T47D (cell line): ENCODE measurements around the gene GLCE.
A peak's percentile ranks its signal among the peaks of the same experiment; 100 is the strongest.

Experiments
- DNase-seq, 2 experiments: peaks; one replicate each; pipeline versions ENCODE4 v3.0.0 to v3.0.0-alpha.2; 2011 to 2012; ENCODE audit warnings: low read depth in 1 of 2, low spot score in 1 of 2
- JUND ChIP-seq: IDR thresholded peaks from 2 replicates; pipeline ENCODE4 v1.6.1; 2012; ENCODE audit warnings: low read depth
- in situ Hi-C: cut with HindIII; loops from 2 replicates; pipeline ENCODE4 v1.10.0; 2016; ENCODE audit warnings: low sequenced_read_pairs, low pct_unique_long_range_greater_than_20kb

The GLCE gene

DNA sequence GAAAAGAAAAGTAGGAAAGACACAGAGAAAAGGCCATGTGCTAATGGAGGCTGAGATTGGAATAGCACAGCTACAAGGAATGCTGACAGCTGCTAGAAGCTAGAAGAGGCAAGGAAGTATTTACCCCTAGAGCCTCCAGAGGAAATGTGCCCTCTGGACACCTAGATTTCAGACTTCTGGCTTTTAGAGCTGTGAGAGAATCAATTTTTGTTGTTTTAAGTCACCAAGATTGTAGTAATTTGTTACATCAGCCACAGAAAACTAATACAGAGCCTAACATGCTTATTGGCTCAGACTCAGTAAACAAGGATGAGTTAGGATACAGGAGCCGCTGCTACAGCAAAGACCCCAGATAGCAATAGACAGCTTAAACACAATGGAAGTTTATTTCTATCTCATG is 33.1 kb upstream of the GLCE start:
- no peak for DNase-seq
- in situ Hi-C loops, result no loop called here
- TF ChIP-seq JUND, result no peak

DNA sequence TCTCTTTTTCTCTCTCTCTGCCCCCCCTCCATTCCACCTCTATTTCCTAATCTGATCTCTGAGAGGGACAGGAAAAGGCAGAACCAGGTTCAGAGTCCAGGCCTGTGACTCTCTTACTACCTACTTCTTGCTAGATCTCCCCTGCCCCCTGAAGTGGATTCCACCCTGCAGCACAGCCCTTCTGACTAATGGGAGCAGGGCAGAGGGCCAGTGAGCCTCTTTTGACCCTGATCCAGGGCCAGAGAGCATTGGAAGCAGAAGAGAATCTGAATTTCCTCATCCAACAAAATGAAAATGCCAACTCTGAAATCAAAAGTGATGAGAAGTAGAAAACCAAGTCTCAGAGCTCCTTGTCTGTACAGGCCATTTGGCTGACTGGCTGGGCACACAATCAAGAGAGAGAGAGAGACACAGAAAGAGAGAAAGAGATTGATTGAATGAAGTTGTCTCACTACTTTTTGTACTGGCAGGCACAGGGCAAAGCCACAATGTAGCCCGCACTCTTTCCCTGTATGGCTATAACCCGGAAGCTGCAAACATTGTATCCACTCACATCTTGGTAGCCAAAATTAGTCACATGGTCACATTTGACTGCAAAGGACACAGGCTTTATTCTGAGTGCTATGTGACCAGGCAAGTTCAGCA is 31.6 kb upstream of the GLCE start:
- in situ Hi-C loops, result no loop called here
- peak; percentile 16 to 83 for DNase-seq
- TF ChIP-seq JUND, result no peak

DNA sequence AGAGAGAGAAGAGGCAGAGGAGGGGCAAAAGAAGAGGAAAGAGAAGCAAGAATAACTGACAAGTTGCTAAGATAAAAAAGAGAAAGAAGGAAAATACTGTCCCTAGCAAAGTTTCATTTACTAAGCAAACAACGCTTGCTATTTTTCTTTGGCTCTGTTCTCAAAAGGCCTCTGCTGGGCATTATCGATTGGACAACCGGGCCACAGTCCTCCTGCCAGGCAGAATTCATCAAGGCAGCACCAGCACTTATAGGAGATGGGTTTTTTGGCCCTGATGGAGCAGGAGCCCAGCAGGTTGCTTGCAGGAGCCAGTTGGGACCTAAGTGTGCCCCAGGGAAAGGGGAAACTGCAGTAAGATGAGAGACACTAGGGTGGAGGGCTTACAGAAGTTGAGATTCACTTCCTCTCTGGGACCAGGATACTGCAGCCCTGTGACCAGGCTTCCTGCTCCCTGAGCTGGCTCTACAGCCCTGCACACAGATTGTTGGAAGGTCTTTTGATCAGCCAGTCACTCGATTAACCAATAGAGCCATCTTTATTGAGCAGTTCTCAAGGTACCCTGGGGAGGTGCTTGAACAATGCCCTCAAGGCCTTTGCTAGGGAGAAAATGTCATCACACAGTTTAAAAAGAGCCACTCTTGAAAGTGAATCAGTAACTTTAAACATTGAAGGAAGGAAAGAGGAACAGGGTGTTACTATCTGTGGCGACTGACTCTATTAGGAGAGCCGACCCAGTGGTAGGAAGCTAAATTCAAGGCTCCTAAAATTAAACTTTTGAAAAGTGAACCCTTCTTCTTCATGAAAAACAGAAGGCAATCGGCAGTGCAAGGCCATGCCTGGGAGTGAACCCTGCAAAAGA is 28.8 kb upstream of the GLCE start:
- TF ChIP-seq JUND, result no peak
- in situ Hi-C loops, result no loop called here
- DNase-seq, result no peak

DNA sequence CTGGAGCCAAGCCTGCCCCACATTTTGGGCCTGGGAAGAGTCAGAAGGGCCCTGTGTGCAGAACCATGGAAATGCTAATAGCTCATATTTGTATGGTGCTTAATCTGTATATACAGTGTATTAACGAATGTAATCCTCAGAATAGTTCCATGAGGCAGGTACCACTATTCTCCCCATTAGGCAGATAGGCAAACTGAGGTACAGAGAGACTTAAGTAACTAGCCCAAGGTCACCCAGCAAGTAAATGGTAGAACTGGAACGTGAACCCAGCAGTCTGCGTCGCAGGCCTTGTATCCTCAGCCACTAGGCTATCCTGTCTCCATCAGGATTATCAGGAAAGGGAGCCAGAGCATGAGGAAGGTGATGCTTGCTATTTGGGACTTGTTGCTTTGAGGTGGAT is 28.0 kb upstream of the GLCE start:
- no peak for DNase-seq
- no peak for TF ChIP-seq JUND
- in situ Hi-C loops, result no loop called here

DNA sequence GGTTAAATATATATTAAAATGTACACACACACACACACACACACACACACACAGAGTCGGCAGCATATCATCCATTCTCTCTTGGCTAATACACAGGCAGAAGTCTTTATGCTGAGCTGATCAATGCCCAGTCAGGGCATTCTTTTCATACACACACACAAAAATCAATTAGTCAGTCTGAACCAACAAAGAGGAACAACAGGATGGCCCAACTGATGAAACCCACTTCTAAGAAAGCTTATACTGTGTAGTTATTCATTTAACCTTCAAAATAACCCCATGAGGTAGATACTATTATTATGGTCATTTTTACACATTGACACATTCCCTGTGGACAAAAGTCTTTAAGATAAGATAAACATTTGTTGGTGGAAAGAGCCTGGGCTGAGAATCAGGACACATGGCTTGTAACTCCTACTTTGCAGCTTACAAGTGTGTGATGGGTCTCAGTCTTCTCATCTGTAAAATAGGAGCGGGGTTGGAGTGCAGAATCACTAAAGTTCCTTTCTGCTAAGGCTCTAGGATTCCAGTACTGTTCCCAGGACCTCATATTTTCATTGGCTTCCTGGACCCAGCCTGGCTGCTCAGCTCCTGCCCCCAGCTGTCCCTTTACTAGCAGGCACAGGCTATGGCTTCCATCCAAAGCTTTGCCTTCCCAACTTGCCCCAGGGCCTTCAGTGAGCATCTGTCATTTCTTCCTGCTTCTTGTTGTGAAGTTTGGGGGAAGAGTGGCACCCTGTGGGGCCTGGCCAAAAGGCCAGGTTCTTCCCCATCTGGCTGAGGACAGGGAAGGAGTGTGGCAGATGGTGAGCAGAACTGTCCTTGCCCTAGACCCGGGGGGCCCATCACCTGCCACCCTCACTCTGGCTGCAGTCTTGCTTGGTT is 27.2 kb upstream of the GLCE start:
- in situ Hi-C loops, result no loop called here
- no peak for TF ChIP-seq JUND
- DNase-seq, result peak; percentile 12 to 79

DNA sequence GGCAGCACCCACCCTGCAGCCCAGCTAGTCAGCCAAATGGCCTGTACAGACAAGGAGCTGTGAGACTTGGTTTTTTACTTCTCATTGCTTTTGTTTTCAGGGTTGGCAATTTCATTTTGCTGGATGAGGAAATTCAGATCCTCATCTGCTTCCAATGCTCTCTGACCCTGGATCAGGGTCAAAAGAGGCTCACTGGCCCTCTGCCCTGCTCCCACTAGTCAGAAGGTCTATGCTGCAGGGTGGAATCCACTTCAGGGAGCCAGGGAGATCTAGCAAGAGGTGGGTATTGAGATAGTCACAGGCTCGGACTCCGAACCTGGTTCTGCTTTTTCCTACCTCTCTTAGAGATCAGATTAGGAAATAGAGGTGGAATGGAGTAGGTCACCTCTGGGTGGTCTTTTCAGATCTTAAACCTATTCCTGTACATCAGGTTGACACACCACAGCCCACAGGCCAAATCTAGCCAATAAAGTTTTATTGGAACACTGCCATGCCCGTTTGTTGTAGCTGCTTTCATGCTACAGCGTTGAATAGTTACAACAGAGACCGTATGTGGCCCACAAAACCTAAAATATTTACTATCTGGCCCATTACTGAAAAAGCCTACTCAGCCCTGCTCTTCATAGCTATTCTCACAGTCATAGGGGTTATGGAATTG is 26.4 kb upstream of the GLCE start:
- DNase-seq, result no peak
- in situ Hi-C loops, result no loop called here
- no peak for TF ChIP-seq JUND

DNA sequence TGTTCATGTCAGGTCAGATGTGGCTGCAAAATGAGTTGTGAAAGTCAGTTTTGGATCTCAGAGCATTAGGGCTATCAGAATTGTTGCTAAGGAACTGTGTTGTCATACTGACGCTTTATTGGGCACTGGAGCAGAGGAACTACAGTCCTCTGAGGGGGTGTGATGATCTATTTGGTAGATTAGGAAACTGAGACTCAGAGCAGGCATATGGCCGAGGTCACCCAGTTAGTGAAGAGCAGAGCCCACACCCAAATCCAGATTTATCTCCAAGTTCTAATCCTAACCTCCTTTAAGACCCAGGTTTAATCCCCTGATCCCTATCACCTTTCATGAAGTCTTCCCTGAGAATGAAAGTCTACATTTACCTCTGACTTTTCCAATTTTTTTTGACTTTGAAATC is 25.6 kb upstream of the GLCE start:
- no peak for DNase-seq
- TF ChIP-seq JUND, result no peak
- in situ Hi-C loops, result no loop called here

DNA sequence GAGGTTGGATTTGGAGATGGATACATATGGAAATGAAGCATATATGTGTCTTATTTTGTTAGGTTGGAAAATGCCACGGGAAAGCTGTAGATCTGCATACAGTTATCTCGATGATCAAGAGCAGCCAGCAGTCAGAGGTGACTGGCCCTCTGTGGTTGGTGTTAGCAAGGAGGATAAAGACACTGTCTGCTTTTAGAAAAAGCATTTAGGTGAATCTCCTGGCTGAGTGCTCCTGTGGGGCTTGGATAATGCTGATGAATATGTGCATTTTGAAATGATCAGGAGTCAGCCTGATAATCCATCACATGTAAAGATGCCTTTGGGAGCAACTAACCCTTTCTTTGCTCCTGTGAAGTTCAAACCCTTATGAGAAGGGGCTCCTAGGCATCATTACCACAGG is 24.9 kb upstream of the GLCE start:
- no peak for DNase-seq
- in situ Hi-C loops, result no loop called here
- no peak for TF ChIP-seq JUND

DNA sequence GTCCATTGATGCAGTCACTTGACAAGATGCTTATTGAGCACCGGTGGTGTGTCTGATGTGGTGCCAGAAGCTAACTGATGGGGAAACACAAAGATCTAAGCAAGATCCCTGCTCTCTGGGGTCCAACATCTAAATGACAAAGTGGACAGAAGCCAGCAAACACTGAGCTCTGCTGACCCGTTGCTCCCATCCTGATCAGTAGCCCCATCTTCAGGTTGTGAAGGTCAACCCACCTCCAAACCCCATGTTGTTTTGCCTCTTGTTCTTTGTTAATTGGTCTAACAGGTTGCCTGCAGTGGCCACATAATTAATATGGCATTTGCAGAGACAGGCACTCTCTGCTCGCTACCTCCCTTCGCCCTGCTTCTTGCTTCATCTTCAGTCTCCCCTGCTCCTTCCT is 21.5 kb upstream of the GLCE start:
- no peak for TF ChIP-seq JUND
- DNase-seq, result no peak
- in situ Hi-C loops, result no loop called here

DNA sequence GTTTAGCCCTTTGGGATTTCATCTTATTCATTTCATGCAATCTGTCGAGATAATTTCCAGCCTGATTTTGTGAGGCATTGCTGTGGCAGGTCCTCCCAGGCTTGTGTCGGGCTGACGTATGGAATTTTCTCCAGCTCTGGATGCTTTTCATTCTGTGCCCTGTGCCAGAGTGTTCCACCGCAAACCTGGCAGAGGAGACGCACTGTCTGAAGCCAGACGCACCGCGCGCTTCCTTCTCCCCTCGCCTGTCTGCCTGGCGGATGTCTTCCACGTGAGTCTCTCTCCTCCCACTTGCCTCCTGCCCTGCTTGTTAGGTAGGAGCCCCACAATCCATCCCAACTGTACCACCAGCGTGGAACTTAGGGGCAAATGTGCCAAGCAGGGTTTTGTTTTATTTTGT is 20.1 kb upstream of the GLCE start:
- in situ Hi-C loops, result no loop called here
- TF ChIP-seq JUND, result no peak

DNA sequence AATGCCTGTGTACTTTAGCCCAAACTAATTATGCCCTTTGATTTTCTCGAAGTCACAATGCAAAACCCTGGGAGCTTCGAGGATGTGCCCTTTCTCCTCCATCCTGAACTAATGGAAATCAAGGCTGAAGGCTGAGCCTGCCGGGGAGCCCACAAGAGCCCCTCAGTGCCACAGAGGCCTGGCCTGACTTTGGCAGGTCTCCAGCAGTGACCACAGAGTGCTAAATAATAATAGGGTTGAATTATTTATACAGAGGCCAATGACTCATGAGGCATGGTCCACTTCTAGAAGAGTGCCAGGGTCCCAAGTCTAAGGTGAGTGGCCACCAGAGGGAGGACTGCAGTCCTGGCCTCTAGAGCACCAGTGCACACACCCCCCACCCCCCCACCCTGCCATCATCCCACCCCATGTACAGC is 19.1 kb upstream of the GLCE start:
- no peak for DNase-seq
- no peak for TF ChIP-seq JUND
- in situ Hi-C loops, result no loop called here

More for the DNA sequence above, 20.1 kb upstream of the GLCE start:
- DNase-seq, result no peak

DNA sequence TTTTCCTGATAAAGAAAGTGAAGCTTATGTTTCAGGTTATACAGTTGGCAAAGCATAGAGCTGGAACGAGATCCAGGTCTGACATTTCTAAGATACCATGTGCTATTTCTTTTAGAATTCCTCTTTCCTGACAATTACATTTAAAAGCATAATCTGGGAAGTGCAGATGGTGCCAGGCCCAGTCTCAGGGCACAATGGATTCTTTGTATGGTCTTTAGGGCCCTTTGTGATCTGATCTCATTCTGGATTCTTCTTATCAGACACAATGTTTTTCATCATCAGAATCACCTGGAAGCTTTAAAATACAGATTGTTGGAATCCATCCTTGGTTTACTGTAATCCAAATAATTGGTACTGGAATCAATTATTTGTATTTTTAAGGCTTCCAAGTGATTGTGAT is 18.6 kb upstream of the GLCE start:
- DNase-seq, result no peak
- no peak for TF ChIP-seq JUND
- in situ Hi-C loops, result no loop called here
